Neural cell (in vitro differentiated cells): ENCODE data around the gene CRB3.

Experiments
- CTCF ChIP-seq: fragments of 450-650 bp; IDR thresholded peaks from 2 replicates; pipeline ENCODE4 v1.5.1; 2014; ENCODE audit warnings: antibody characterized with exemption, mild to moderate bottlenecking, moderate library complexity; ENCODE audit not compliant: poor library complexity, severe bottlenecking
- EP300 ChIP-seq: fragments of 450-650 bp; conservative IDR thresholded peaks from 2 replicates; pipeline ENCODE4 v1.6.1; 2014; ENCODE audit warnings: antibody characterized with exemption, mild to moderate bottlenecking, moderate library complexity; ENCODE audit not compliant: poor library complexity, severe bottlenecking
- EZH2 ChIP-seq: fragments of 200-600, 300-800 bp; shearing (Covaris generic), sonication (generic); IDR thresholded peaks from 2 replicates; pipeline ENCODE4 v1.6.1; 2014; ENCODE audit warnings: antibody characterized with exemption, low read length, borderline replicate concordance, mild to moderate bottlenecking; ENCODE audit not compliant: insufficient read depth, poor library complexity, severe bottlenecking
- MXI1 ChIP-seq: fragments of 450-650 bp; conservative IDR thresholded peaks from 2 replicates; pipeline ENCODE4 v1.6.1; 2014; ENCODE audit warnings: antibody characterized with exemption, mild to moderate bottlenecking; ENCODE audit not compliant: poor library complexity, severe bottlenecking
- POLR2AphosphoS5 ChIP-seq: IDR thresholded peaks from 2 replicates; pipeline ENCODE4 v1.6.1; 2012
- TAF1 ChIP-seq: IDR thresholded peaks from 2 replicates; pipeline ENCODE4 v1.6.1; 2012; ENCODE audit warnings: low read depth

- TF ChIP-seq EP300 = no peak
- no peak for TF ChIP-seq CTCF
- no peak for TF ChIP-seq TAF1
- TF ChIP-seq MXI1 = no peak
- no peak for TF ChIP-seq POLR2AphosphoS5
- TF ChIP-seq EZH2 = no peak
Measured at GRCh38 chr19:6439743-6440142, 24.3 kb upstream of the CRB3 start.
